ENCODE measurements around the gene NLGN1. TPM values are rescaled to one million over a fixed set of nuclear protein-coding genes. Genes with fewer than 3 reads are reported as not detected.

The NLGN1 gene
- total and polyA plus RNA-seq, 9 of the 15 experiments (the other 6 are each of a cell fraction or from before 2014, with no cell fraction given): under 0.01 to 0.01 TPM; not detected in 7

DNA sequence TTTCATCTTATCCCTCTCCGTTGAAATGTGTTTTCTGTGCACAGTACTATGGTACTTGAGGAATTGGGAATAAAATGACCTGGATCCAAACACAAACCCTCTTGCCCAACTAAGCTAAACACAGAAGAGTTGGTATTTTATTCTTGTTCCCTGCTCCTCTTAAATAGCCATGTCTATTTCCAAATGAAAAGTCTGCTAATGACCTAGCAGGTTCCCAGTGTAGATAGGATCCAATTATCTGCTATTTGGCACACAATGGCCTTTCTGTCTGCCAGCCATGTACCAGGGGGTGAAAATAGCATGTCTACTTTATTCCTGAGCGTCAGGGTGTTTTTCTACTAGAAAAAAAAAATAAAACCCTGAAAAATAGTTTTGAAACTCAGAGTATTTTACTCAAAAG, 804.6 kb downstream of the NLGN1 start (continued):
- TF ChIP-seq, protein P1, sequence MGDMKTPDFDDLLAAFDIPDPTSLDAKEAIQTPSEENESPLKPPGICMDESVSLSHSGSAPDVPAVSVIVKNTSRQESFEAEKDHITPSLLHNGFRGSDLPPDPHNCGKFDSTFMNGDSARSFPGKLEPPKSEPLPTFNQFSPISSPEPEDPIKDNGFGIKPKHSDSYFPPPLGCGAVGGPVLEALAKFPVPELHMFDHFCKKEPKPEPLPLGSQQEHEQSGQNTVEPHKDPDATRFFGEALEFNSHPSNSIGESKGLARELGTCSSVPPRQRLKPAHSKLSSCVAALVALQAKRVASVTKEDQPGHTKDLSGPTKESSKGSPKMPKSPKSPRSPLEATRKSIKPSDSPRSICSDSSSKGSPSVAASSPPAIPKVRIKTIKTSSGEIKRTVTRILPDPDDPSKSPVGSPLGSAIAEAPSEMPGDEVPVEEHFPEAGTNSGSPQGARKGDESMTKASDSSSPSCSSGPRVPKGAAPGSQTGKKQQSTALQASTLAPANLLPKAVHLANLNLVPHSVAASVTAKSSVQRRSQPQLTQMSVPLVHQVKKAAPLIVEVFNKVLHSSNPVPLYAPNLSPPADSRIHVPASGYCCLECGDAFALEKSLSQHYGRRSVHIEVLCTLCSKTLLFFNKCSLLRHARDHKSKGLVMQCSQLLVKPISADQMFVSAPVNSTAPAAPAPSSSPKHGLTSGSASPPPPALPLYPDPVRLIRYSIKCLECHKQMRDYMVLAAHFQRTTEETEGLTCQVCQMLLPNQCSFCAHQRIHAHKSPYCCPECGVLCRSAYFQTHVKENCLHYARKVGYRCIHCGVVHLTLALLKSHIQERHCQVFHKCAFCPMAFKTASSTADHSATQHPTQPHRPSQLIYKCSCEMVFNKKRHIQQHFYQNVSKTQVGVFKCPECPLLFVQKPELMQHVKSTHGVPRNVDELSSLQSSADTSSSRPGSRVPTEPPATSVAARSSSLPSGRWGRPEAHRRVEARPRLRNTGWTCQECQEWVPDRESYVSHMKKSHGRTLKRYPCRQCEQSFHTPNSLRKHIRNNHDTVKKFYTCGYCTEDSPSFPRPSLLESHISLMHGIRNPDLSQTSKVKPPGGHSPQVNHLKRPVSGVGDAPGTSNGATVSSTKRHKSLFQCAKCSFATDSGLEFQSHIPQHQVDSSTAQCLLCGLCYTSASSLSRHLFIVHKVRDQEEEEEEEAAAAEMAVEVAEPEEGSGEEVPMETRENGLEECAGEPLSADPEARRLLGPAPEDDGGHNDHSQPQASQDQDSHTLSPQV (IDR thresholded peaks at IDR 0.05): no peak
- no peak for TF ChIP-seq L3MBTL2 (IDR thresholded peaks at IDR 0.05)
- no peak for TF ChIP-seq ZNF134 (CRISPR knock-in tag; conservative IDR thresholded peaks at IDR 0.05)
- no peak for TF ChIP-seq ZC3H8 (IDR thresholded peaks at IDR 0.05)

DNA sequence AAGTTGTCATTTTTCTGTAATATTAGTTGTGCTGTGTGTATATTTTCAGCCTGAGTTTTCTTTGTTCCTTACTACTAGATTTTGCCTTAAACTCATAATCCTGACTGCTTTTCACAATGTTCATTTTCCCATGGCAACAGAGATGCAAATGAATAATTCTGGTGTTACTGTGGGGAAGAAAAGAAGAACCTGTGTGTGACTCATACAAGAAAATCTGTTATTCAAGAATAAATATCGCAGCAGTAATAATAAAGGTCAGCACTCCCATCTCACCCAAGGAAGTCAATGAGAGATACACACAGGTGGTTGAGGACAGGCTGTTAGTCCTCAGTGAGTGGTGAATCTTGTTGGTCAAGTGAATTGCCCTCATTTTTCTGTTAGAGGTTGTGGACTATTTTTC, 805.0 kb downstream of the NLGN1 start:
- no peak overlapping the region for H3K27ac ChIP-seq (ENCODE audit: extremely low read depth, low read depth, low read length)
- H3K79me2 ChIP-seq (ENCODE audit: control insufficient read depth, insufficient read depth, low read length): no peaks in the 10 kb centered on the region
- no peak overlapping the region for H3K9ac ChIP-seq (ENCODE audit: insufficient read depth in 1 of 2, low read depth in 2 of 2, low read length in 2 of 2)
- DNase-seq (ENCODE audit: extremely low read depth in 1 of 4, low spot score in 3 of 4) (no peak), ATAC-seq (no peak), FAIRE-seq (no peak)
- no peaks in the 10 kb centered on the region for H3K9me3 ChIP-seq (replicated peaks; ENCODE audit: control insufficient read depth, insufficient read depth, low read depth, low read length)
- no peak overlapping the region for H3K4me3 ChIP-seq
- H2AFZ ChIP-seq (ENCODE audit: low read depth, low read length): no peak overlapping the region
- no peaks in the 10 kb centered on the region for H3K27me3 ChIP-seq (ENCODE audit: control insufficient read depth in 2 of 2, insufficient read depth in 2 of 2, low read length in 2 of 2)
- POLR2A ChIA-PET: interaction anchor here (0.6 kb wide), 1 partner anchor 8 kb away, joined by 3 read pairs; no protein-coding TSS in a partner anchor
- no peaks in the 10 kb centered on the region for H3K36me3 ChIP-seq (ENCODE audit: control insufficient read depth, insufficient read depth, low read length)
- H3K4me1 ChIP-seq (replicated peaks in 1 of 2; ENCODE audit: control insufficient read depth in 2 of 2, insufficient read depth in 2 of 2, low read length in 2 of 2): no peaks in the 10 kb centered on the region
- no peaks in the 10 kb centered on the region for H4K20me1 ChIP-seq (replicated peaks; ENCODE audit: control insufficient read depth, insufficient read depth, low read length)
- no peaks in the 10 kb centered on the region for H3K9me1 ChIP-seq (ENCODE audit: control insufficient read depth, insufficient read depth, low read length)
- intact Hi-C loops (cut with micrococcal nuclease): no loop called here
- WGBS (ENCODE audit: insufficient coverage, low coverage, missing lambda C conversion rate): 0% methylated on average over 1 of the region's 1 CpG
- no peak overlapping the region for H3K4me2 ChIP-seq (ENCODE audit: insufficient read depth, low read length)
- in situ Hi-C loops (cut with MboI): no loop called here
- BruUV-seq (replicated peaks): no TSS peak
- CTCF ChIA-PET (ENCODE audit: low intra/inter-chr PET ratio): no interaction called here
- no peak for TF ChIP-seq ILK (tag; IDR thresholded peaks at IDR 0.05; ENCODE audit: borderline replicate concordance, low read depth)
- TF ChIP-seq, protein P2, sequence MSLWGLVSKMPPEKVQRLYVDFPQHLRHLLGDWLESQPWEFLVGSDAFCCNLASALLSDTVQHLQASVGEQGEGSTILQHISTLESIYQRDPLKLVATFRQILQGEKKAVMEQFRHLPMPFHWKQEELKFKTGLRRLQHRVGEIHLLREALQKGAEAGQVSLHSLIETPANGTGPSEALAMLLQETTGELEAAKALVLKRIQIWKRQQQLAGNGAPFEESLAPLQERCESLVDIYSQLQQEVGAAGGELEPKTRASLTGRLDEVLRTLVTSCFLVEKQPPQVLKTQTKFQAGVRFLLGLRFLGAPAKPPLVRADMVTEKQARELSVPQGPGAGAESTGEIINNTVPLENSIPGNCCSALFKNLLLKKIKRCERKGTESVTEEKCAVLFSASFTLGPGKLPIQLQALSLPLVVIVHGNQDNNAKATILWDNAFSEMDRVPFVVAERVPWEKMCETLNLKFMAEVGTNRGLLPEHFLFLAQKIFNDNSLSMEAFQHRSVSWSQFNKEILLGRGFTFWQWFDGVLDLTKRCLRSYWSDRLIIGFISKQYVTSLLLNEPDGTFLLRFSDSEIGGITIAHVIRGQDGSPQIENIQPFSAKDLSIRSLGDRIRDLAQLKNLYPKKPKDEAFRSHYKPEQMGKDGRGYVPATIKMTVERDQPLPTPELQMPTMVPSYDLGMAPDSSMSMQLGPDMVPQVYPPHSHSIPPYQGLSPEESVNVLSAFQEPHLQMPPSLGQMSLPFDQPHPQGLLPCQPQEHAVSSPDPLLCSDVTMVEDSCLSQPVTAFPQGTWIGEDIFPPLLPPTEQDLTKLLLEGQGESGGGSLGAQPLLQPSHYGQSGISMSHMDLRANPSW (CRISPR knock-in tag; IDR thresholded peaks at IDR 0.05): no peak
- no peak for TF ChIP-seq GATA2 (CRISPR knock-in tag; IDR thresholded peaks at IDR 0.05)
- no peak for TF ChIP-seq CXXC5 (CRISPR knock-in tag; IDR thresholded peaks at IDR 0.05)
- no peak for TF ChIP-seq HMG20A (CRISPR knock-in tag; conservative IDR thresholded peaks at IDR 0.05)
- TF ChIP-seq, protein P3, sequence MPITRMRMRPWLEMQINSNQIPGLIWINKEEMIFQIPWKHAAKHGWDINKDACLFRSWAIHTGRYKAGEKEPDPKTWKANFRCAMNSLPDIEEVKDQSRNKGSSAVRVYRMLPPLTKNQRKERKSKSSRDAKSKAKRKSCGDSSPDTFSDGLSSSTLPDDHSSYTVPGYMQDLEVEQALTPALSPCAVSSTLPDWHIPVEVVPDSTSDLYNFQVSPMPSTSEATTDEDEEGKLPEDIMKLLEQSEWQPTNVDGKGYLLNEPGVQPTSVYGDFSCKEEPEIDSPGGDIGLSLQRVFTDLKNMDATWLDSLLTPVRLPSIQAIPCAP (CRISPR knock-in tag; IDR thresholded peaks at IDR 0.05; ENCODE audit: borderline replicate concordance): no peak
- no peak for TF ChIP-seq ZBTB7A (IDR thresholded peaks at IDR 0.05; ENCODE audit: borderline replicate concordance, control insufficient read depth, low read depth, low read length)
- no peak for TF ChIP-seq NCOA2 (IDR thresholded peaks at IDR 0.05; ENCODE audit: partially characterized antibody in 2 of 2)
- TF ChIP-seq WHSC1 (IDR thresholded peaks at IDR 0.05; ENCODE audit: low read length): no peak
- no peak for TF ChIP-seq ZNF507 (tag; conservative IDR thresholded peaks at IDR 0.05)
